EL (cell line): Measurements from ENCODE around the gene NTM.

Experiments
- DNase-seq: peaks from one replicate; pipeline ENCODE4 v3.0.0-alpha.2; 2016

NTM gene

DNA sequence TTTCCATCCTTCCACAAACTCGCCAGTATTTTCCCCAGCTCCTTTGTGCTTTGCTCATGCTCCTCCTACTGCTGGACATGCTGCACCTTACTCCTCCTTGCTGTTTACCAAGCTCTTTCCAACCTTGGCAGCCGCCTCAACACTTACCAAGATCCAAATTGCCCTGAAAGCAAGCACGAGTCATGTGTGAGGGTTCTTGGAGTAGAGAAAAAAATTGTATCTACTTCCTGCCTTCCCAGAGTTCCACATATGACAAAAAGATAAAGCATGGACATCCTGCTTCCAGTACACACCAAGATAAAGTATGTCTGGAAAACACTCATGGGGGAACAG, 767.5 kb downstream of the NTM start:
- no peak for DNase-seq

GRCh38 chr11:132139181-132139580, 768.8 kb downstream of the NTM start:
- no peak for DNase-seq

GRCh38 chr11:132140056-132140455, 769.6 kb downstream of the NTM start:
- DNase-seq, result no peak

DNA sequence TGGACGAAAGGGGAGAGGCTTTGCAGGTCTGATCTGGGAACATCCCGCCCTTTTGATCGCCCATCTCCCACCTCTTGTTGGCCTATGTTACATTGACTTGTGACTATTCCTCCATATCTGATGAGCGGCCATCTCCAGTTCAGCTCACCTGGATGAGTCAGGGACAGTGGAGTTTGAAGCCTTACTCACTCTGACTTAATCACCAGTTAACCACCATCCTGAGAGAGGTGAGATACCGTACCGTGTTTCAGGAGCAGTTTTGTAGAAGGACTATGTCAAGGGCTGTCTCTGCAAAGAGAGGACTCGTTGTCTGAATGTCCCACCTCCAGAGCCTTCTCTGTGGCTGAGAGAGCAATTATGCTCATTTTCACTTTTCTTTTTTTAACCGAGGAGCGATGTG, 771.7 kb downstream of the NTM start:
- no peak for DNase-seq

DNA sequence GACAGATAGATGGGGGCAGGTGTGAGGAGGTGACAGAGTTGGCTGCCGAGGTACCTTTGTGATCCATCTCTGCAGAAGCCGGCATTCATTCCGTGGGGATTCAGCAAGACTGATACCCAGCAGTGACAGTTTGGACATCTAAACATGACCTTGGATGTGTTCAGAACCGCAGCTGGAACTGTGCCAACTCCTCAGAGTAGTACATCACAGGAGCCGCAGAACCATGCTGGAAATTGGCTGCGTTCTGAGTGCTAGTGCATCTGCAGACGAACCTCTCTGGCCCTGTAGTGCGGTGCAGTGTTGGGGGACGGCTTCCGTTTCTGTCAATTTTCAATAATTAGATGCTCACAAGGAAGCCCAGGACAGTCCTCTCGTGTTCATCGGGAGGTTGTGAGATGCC, 772.1 kb downstream of the NTM start:
- no peak for DNase-seq

DNA sequence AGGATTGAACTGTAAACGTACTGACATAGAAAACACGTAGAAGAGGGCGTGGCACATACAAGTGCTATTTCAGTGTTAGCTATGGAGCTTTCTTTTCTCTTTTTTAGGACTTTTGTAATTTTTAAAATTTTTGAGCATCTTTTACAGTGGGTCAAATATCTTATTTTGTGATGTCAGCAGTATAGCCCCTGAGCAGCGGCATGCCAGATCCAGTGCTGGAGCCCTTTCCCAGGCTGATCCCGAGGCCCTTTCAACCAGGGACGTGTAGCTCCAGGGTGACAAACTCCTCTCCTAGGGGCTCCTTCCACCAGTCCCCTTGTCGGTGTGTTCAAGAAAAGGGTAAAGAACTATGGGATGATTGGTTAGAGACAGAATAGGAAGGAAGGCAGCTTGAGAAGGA, 777.0 kb downstream of the NTM start:
- no peak for DNase-seq

DNA sequence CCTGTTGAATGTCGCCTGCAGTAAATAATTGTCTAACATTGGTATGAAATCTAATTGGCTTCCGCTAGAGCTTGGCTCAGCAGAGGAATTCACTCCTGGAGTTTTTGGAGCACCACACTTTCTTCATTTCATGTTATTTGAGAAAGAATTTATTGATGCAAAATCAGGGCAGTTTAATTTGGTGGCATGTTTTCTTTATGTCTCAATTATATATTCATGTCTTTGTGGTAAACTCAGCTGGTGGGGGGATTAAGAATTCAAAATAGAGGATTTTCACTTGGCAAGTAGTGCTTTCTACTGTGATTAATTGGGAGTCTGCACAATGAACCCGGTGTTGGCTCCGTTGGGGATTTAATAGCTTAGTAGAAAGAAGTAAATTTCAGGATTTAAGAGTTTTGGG, 784.4 kb downstream of the NTM start:
- DNase-seq, result no peak

DNA sequence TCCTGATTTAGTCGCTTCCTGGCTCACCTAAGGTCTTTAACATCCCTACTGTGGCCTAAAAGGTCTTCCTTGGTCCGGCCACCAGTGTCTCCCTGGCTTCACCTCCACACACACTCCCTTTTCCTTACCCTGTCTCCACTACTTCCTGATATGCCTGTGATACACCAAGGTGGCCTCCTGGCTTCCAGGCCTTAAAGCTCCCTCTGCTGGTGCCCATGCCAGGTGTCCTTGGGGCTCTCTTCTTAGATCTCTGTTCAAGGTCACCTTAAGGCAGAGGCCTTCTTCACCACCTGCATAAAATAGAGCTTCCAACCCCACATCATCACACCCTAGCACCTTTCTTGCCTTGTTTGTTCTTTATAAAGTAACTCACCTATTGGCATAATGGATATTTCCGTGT, 787.7 kb downstream of the NTM start:
- DNase-seq, result peak; percentile 38

GRCh38 chr11:132158696-132159095, 788.3 kb downstream of the NTM start:
- peak; percentile 23 for DNase-seq

GRCh38 chr11:132161403-132162078, 791.1 kb downstream of the NTM start:
- DNase-seq, result no peak

- DNase-seq, result no peak
Measured at GRCh38 chr11:132168344-132168981, 798.0 kb downstream of the NTM start.

DNA sequence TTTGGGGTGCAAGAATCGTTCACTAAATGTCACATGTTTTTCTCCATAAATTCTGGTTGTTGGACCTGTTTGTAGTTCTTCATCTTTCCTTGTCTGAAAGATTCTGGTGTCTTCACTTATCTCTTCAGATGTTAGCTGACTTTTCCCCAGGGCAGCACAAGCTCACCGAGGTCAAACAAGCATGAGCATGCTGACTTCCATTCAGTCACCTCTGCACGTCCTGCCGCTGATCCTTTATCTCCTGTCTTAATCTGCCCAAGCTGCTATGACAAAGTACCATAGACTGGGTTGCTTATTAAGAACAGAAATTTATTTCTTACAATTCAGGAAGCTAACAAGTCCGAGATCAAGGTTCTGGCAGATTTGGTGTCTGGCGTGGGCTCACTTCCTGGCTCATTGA, 800.6 kb downstream of the NTM start:
- DNase-seq, result no peak

GRCh38 chr11:132174362-132175255, 804.2 kb downstream of the NTM start:
- DNase-seq, result no peak

DNA sequence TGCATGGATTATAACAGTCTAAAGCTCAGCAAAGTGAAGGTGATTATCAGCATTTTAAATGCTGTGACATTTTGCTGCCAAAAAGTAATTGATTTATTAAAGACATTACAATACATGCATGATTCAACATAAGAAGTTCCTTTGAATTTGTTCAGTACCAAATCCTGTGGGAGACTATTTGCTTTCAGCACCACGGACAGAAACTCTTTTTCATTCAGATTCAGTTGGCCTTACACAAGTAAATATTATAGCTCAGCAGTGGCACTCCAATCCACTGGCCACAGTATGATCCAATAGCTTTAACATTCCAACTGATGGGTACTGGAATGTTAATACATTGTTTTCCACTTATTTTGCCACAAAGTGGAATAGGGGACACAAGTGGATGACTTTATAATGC, 806.7 kb downstream of the NTM start:
- peak; percentile 30 for DNase-seq

GRCh38 chr11:132184079-132184478, 813.7 kb downstream of the NTM start:
- DNase-seq, result no peak

DNA sequence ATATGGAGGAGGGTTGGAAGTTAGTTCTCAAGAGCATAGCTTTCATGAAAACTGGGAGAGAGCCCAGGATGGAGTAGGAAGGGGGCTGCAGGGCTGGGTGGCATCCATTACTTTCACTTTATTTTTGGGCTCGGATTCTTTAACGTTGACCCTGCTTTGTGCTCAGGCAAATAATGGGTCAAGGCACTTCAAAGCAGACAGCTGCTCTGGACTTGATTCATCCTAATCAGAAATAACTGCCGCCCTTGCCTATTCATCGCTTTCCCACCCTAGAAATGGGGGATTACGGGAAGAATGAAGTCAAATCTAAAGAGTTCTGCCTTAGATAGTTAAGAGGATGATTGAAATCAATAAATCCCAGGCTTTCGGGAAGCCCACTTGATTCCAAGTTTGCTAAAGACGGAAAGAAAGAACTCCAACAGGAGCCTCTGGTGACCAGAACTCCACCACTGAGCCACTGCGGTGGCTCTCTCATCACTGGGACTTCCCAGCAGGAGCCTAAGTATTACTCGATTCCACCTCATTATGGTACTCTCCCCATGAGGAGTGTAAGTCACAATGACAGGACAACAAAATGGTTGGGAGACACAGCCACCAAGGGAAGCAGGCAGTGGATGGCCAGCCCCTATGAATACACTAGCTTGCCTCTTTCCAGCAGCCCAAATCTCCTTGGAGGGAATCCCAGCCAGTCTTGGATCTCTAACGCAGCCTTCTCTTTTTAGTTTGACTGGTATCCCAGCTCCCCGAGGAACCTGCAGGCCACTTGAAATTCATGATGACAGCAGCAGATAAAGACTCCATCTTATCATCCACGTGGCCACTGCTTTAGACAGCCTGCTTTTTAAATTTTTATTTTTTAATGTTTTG, 815.5 kb downstream of the NTM start:
- DNase-seq, result no peak

- no peak for DNase-seq
Measured at GRCh38 chr11:132186699-132187098, 816.3 kb downstream of the NTM start.

DNA sequence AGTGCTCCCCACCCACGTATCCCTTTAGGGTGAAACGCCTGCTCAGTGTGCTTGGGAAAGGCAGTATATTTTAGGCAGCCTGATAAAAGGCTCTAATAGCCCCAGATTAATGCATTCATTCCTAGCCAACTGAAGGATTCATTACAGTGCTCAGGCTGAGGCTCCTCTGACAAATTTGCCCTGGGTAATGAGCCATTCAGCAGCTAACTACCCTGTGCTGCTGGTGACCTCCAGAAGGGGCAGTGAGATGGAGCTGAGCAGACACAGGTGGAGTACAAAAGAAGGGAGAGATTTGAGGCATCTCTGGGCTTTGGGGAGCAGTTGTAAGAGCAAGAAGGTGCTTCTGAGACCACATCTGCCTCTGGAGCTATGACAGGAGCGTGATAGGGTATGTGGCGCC, 817.0 kb downstream of the NTM start:
- DNase-seq, result no peak

DNA sequence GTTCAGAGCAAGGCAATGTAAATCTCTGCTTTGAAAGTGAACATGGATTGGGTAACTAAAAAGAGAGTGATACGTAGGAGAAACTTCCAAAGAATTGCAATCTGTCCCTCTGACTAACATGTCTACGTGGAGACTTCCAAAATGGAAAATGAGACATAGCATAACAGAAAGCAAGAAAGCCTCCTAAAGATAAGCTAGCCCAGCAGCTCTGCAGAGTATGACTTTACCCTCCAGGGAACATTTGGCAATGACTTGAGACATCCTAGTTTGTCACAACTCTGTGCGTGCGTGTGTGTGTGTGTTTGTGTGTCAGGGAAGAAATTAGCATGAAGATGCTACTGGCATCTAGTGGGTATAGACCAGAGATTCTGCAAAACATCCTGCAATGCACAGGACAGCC, 817.4 kb downstream of the NTM start:
- peak; percentile 4 for DNase-seq

- no peak for DNase-seq
Measured at GRCh38 chr11:132196928-132197327, 826.5 kb downstream of the NTM start.

DNA sequence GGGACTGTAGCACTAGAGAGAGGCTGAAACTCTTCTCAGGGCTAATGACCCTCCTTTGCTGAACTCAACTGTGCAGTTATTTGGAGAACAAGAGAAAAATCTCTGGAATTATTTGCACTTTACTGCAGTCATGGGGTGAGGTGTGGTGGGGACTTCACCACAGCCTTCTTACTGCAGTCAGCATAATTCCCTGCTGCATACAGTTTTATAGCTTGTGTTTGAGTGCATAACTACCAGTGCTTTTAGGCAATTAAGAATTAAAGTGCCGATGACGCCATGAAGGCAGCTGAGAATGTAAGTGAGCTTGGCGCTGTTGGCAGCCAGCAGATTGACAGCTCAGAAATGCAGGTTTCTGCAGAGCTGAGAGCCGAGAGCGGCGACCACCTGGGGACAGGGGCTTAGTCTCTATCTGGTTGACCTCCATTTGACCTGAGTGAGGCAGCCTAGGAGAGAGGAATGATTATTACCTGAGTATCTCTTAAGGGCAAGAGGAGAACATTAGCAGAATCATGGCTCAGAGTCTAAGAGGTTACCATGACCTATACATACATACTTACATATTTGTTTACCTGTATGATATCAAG, 830.0 kb downstream of the NTM start:
- DNase-seq, result no peak

- peak; percentile 35 for DNase-seq
Measured at GRCh38 chr11:132202621-132203020, 832.2 kb downstream of the NTM start.

DNA sequence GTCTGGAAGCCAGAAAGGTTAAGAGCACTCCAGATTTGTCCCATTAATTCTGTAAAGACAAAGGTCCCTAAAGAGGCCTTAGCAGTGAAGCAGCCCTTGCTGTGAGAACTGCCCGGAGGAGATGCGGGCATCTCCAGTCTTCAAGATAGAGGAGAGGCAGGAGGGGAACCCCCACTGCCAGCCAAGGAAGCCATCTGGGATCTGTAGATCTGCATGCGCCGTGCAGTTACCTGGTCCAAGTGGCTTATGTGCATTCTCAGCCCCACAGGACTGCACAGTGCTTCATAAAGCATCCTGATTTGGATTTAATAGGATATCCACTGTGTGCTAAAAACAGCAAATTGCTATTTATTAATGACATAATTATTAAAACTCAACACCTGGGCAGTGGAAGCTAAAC, 834.6 kb downstream of the NTM start:
- DNase-seq, result no peak
